HCT116 (cell line): ENCODE measurements around the gene BHLHE41. TPM values are rescaled to one million over a fixed set of nuclear protein-coding genes. Genes with fewer than 3 reads are reported as not detected.

Experiments
- ATAC-seq: fragments of 200-7000 bp; cut with Tn5 transposase; 2 replicates; pipeline ENCODE4 v1.9.1; 2020; ENCODE audit warnings: mild to moderate bottlenecking, moderate library complexity
- BruUV-seq: library from RNA; stranded (reverse); fragments of 400-500 nt; replicated peaks from 2 replicates; lab custom pipeline; 2021; lab: Mats Ljungman, UMichigan
- CTCF ChIA-PET: fragments of 300-600 bp; sonication (Branson Sonifier 250); formaldehyde crosslinking; loops from one replicate; lab custom pipeline; 2021; ENCODE audit warnings: antibody characterized with exemption; lab: Charles Lee
- POLR2A ChIA-PET: fragments of 300-600, 350-600 bp; sonication (Branson Sonifier 250); formaldehyde crosslinking; loops from one replicate; lab custom pipeline; 2021; ENCODE audit warnings: antibody characterized with exemption; lab: Charles Lee
- RAD21 ChIA-PET, 2 experiments: fragments of 300-600 bp; sonication (Branson Sonifier 250); formaldehyde crosslinking; loops; one replicate each; lab custom pipeline; 2023; ENCODE audit warnings: low total read pairs in 2 of 2; ENCODE audit not compliant: uncharacterized antibody in 2 of 2, unreplicated experiment in 2 of 2, low non-redundant PET in 1 of 2; lab: Charles Lee
- DNase-seq: peaks from one replicate; pipeline ENCODE4 v3.0.0-alpha.2; 2010; ENCODE audit warnings: low read depth, low spot score
- H2AFZ ChIP-seq: fragments of 200-600 bp; shearing (Covaris generic), sonication (generic); 2 replicates; pipeline ENCODE4 v1.6.1; 2017; ENCODE audit warnings: low read depth, mixed run types, mixed read lengths, antibody characterized with exemption, low read length; ENCODE audit not compliant: poor library complexity, severe bottlenecking
- H3K27ac ChIP-seq: 2 replicates; pipeline ENCODE4 v1.5.1; 2012; ENCODE audit warnings: low read depth, low read length
- H3K27me3 ChIP-seq: fragments of 200-600 bp; sonication (generic); 2 replicates; pipeline ENCODE4 v1.6.1; 2016; ENCODE audit warnings: mixed run types, low read length, mixed read lengths; ENCODE audit not compliant: insufficient read depth
- H3K36me3 ChIP-seq, 2 experiments: fragments of 200-500 bp in 1 of 2; fragments of 200-600 bp in 1 of 2; sonication (Bioruptor generic) in 1 of 2; sonication (generic) in 1 of 2; 2 replicates each; pipeline versions ENCODE4 v1.5.1 to v1.6.1; 2014 to 2016; ENCODE audit warnings: low read length in 2 of 2, inconsistent platforms in 1 of 2, mixed read lengths in 1 of 2, mixed run types in 1 of 2; ENCODE audit not compliant: insufficient read depth in 2 of 2, control insufficient read depth in 1 of 2
- H3K4me1 ChIP-seq, 2 experiments: fragments of 200-600 bp in 1 of 2; sonication (generic) in 1 of 2; 2 replicates each; pipeline versions ENCODE4 v1.5.1 to v1.6.1; 2012 to 2017; ENCODE audit warnings: low read length in 2 of 2, inconsistent platforms in 1 of 2, mild to moderate bottlenecking in 1 of 2, mixed read lengths in 1 of 2, mixed run types in 1 of 2, moderate library complexity in 1 of 2; ENCODE audit not compliant: insufficient read depth in 2 of 2, control insufficient read depth in 1 of 2
- H3K4me2 ChIP-seq: fragments of 200-600 bp; sonication (generic); 2 replicates; pipeline ENCODE4 v1.6.1; 2017; ENCODE audit warnings: mixed run types, low read length, mixed read lengths
- H3K4me3 ChIP-seq, 2 experiments: fragments of 200-600 bp in 1 of 2; sonication (generic) in 1 of 2; replicated peaks in 1 of 2; 2 replicates each; pipeline ENCODE4 v1.5.1; 2011 to 2016; ENCODE audit warnings: low read length in 2 of 2, control low read depth in 1 of 2, low read depth in 1 of 2, mild to moderate bottlenecking in 1 of 2, mixed read lengths in 1 of 2, mixed run types in 1 of 2
- H3K79me2 ChIP-seq: fragments of 200-600 bp; sonication (generic); 2 replicates; pipeline ENCODE4 v1.6.1; 2017; ENCODE audit warnings: mild to moderate bottlenecking, mixed run types, low read length, moderate library complexity, mixed read lengths; ENCODE audit not compliant: insufficient read depth
- H3K9ac ChIP-seq: fragments of 200-600 bp; sonication (generic); 2 replicates; pipeline ENCODE4 v1.6.1; 2016; ENCODE audit warnings: low read length, mixed read lengths
- H3K9me2 ChIP-seq: fragments of 200-600 bp; sonication (generic), shearing (Covaris generic); 2 replicates; pipeline ENCODE4 v1.6.1; 2017; ENCODE audit warnings: mixed run types, mild to moderate bottlenecking, moderate library complexity; ENCODE audit not compliant: insufficient read depth
- H3K9me3 ChIP-seq, 2 experiments: fragments of 200-500 bp in 1 of 2; fragments of 200-600 bp in 1 of 2; sonication (Bioruptor generic) in 1 of 2; sonication (generic) in 1 of 2; 2 replicates each; pipeline ENCODE4 v1.6.1; 2014 to 2017; ENCODE audit warnings: low read length in 2 of 2, mixed read lengths in 2 of 2, inconsistent platforms in 1 of 2, low read depth in 1 of 2, mild to moderate bottlenecking in 1 of 2, mixed run types in 1 of 2, moderate library complexity in 1 of 2; ENCODE audit not compliant: control insufficient read depth in 1 of 2, insufficient read depth in 1 of 2
- H4K20me1 ChIP-seq: fragments of 200-600 bp; sonication (generic), shearing (Covaris generic); 2 replicates; pipeline ENCODE4 v1.6.1; 2017; ENCODE audit warnings: mixed run types, mild to moderate bottlenecking, moderate library complexity; ENCODE audit not compliant: insufficient read depth
- CBX3 ChIP-seq: IDR thresholded peaks from 2 replicates; pipeline ENCODE4 v1.6.1; 2012; ENCODE audit warnings: low read depth
- CEBPB ChIP-seq: IDR thresholded peaks from 2 replicates; pipeline ENCODE4 v1.6.1; 2012; ENCODE audit warnings: low read depth
- EGR1 ChIP-seq: IDR thresholded peaks from 2 replicates; pipeline ENCODE4 v1.6.1; 2012; ENCODE audit warnings: low read depth
- ELF1 ChIP-seq: IDR thresholded peaks from 2 replicates; pipeline ENCODE4 v1.6.1; 2012; ENCODE audit warnings: low read depth, borderline replicate concordance
- EZH2 ChIP-seq: fragments of 200-600 bp; sonication (generic); IDR thresholded peaks from 2 replicates; pipeline ENCODE4 v1.6.1; 2017; ENCODE audit warnings: antibody characterized with exemption, mixed run types
- EZH2phosphoT487 ChIP-seq: fragments of 200-600 bp; IDR thresholded peaks from 2 replicates; pipeline ENCODE4 v1.6.1; 2018; ENCODE audit warnings: antibody characterized with exemption, borderline replicate concordance
- FOSL1 ChIP-seq: IDR thresholded peaks from 2 replicates; pipeline ENCODE4 v1.6.1; 2012; ENCODE audit warnings: low read depth
- JUND ChIP-seq: IDR thresholded peaks from 2 replicates; pipeline ENCODE4 v1.6.1; 2012
- POLR2A ChIP-seq: IDR thresholded peaks from 2 replicates; pipeline ENCODE4 v1.7.0; 2011; ENCODE audit warnings: borderline replicate concordance; ENCODE audit not compliant: insufficient read depth, insufficient read length; ENCODE audit errors: extremely low read depth
- POLR2AphosphoS5 ChIP-seq: IDR thresholded peaks from 2 replicates; pipeline ENCODE4 v1.6.1; 2011; ENCODE audit warnings: mild to moderate bottlenecking, low read depth, low read length, moderate library complexity
- RAD21 ChIP-seq: IDR thresholded peaks from 2 replicates; pipeline ENCODE4 v1.6.1; 2012; ENCODE audit warnings: low read depth, mild to moderate bottlenecking
- SIN3A ChIP-seq: IDR thresholded peaks from 2 replicates; pipeline ENCODE4 v1.6.1; 2012; ENCODE audit warnings: low read depth
- SP1 ChIP-seq: IDR thresholded peaks from 2 replicates; pipeline ENCODE4 v1.6.1; 2012; ENCODE audit warnings: low read depth
- SRF ChIP-seq: IDR thresholded peaks from 2 replicates; pipeline ENCODE4 v1.6.1; 2012; ENCODE audit warnings: low read depth
- YY1 ChIP-seq: IDR thresholded peaks from 2 replicates; pipeline ENCODE4 v1.6.1; 2011; ENCODE audit warnings: low read length, low read depth, moderate library complexity, mild to moderate bottlenecking; ENCODE audit not compliant: insufficient replicate concordance; ENCODE audit errors: extremely low read depth
- ZNF274 ChIP-seq: fragments of 200-500 bp; sonication (Bioruptor generic); IDR thresholded peaks from 2 replicates; pipeline ENCODE4 v1.6.1; 2014; ENCODE audit warnings: mild to moderate bottlenecking, low read depth, low read length, inconsistent platforms
- intact Hi-C: fragments of 100-400 bp; cut with micrococcal nuclease; formaldehyde crosslinking; loops from 2 replicates; pipeline ENCODE4 v1.10.0; 2022
- total RNA-seq: library from RNA; stranded (reverse); gene quantifications from one replicate; pipeline ENCODE4 v1.2.1, GENCODE V29; 2021; ENCODE audit not compliant: unreplicated experiment
- TF ChIP-seq, protein P1 (sequence below): IDR thresholded peaks from 2 replicates; pipeline ENCODE4 v1.6.1; 2011; ENCODE audit warnings: mild to moderate bottlenecking, low read length, moderate library complexity; ENCODE audit not compliant: insufficient replicate concordance; ENCODE audit errors: extremely low read depth
- TF ChIP-seq, protein P2 (sequence below): IDR thresholded peaks from 2 replicates; pipeline ENCODE4 v1.6.1; 2012

The BHLHE41 gene
- total RNA-seq, 1 experiment from 2014 or later, result 4.7 TPM

DNA sequence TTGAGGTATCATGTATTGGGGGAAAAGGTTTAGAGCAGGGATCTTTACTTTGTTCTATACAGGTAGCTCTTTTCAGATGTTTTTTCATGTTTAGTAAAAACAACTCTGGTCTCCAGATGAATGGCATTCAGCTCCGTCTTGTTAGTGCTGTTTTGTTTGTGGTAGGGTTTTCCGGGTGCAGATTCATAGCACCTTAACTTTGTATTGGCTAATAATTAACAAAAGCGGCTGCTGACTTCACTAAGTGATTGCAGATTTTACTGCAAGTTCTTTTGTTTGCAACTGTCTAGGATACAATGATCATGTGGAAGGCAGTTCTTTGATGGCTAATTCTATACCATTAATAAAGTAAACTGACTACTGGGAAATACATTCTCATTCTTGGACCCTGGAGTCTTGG lies 32.2 kb upstream of the BHLHE41 start:
- H3K9me3 ChIP-seq, result no peaks in the 10 kb centered on the region
- DNase-seq (no peak), ATAC-seq (no peak)
- intact Hi-C loops, result no loop called here
- no peaks in the 10 kb centered on the region for H3K9me2 ChIP-seq
- ChIA-PET POLR2A (no interaction called here), CTCF (no interaction called here), RAD21 (no interaction called here)
- H3K27me3 ChIP-seq, result no peaks in the 10 kb centered on the region
- no peaks in the 10 kb centered on the region for H3K79me2 ChIP-seq
- no peak overlapping the region for H3K4me3 ChIP-seq
- no peaks in the 10 kb centered on the region for H3K36me3 ChIP-seq
- H2AFZ ChIP-seq, result no peak overlapping the region
- no peaks in the 10 kb centered on the region for H4K20me1 ChIP-seq
- no TSS peak for BruUV-seq
- no peak for TF ChIP-seq ZNF274
- TF ChIP-seq FOSL1, result no peak
- TF ChIP-seq EZH2, result no peak
- no peak for TF ChIP-seq ELF1
- TF ChIP-seq, protein P1, sequence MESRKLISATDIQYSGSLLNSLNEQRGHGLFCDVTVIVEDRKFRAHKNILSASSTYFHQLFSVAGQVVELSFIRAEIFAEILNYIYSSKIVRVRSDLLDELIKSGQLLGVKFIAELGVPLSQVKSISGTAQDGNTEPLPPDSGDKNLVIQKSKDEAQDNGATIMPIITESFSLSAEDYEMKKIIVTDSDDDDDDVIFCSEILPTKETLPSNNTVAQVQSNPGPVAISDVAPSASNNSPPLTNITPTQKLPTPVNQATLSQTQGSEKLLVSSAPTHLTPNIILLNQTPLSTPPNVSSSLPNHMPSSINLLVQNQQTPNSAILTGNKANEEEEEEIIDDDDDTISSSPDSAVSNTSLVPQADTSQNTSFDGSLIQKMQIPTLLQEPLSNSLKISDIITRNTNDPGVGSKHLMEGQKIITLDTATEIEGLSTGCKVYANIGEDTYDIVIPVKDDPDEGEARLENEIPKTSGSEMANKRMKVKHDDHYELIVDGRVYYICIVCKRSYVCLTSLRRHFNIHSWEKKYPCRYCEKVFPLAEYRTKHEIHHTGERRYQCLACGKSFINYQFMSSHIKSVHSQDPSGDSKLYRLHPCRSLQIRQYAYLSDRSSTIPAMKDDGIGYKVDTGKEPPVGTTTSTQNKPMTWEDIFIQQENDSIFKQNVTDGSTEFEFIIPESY, result no peak
- no peak for TF ChIP-seq POLR2A
- no peak for TF ChIP-seq CBX3
- TF ChIP-seq, protein P2, sequence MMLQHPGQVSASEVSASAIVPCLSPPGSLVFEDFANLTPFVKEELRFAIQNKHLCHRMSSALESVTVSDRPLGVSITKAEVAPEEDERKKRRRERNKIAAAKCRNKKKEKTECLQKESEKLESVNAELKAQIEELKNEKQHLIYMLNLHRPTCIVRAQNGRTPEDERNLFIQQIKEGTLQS, result no peak
- no peak for TF ChIP-seq YY1
- TF ChIP-seq POLR2AphosphoS5, result no peak
- no peak for TF ChIP-seq SIN3A
- TF ChIP-seq SRF, result no peak
- TF ChIP-seq EGR1, result no peak
- no peak for TF ChIP-seq RAD21
- TF ChIP-seq CEBPB, result no peak
- no peak for TF ChIP-seq JUND
- no peak for TF ChIP-seq SP1
- no peak for TF ChIP-seq EZH2phosphoT487
- peaks cover 15 to 31% of the 10 kb centered on the region in 2 experiments for H3K4me1 ChIP-seq
- H3K27ac ChIP-seq, result no peak overlapping the region
- H3K9ac ChIP-seq, result no peak overlapping the region
- H3K4me2 ChIP-seq, result no peak overlapping the region
